Bone marrow (tissue), 2 donors: ENCODE data around the gene HLA-F.

Experiments
- DNase-seq, 2 donors: peaks; one replicate each; lab custom pipeline; 2025; lab: John Stamatoyannopoulos, UW

The HLA-F gene

DNA sequence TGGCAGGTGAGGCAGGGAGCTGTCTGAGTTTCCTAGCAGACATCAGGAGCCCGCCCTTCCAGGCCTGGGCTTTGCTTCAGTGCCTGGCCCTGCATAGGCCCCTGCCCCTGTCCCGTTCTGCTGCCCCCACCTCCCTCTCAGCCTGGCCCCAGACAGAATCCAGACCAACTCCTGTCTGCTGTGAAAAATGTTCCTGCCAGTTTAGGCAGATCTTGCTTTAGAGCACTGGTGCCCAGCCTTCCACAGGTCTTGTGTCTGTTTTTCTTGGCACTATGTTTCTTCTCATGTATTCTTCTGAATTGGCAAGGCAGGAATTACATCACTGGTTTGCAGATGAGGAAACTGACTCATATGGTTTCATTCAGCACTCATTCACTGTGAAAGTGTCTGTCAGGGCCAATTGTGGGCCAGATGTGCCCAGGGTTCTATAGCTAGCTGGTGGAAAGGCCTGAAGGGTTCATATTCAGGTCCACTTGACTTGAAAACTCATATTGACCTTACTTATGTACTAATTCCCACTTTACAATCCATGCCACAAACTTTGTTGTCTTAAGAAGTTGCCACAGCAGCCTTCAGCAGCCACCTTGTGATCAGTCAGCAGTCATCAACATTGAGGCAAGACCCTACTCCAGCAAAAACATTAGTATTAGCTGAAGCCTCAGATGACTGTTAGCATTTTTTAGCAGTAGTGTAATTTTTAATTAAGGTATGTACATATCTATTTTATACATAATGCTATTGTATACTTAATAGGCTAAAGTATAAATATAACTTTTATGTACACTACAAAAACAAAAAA is 40.5 kb downstream of the HLA-F start:
- DNase-seq, result no peak

GRCh38 chr6:29764422-29765196 is 41.4 kb downstream of the HLA-F start:
- no peak for DNase-seq

GRCh38 chr6:29769336-29769735 is 46.1 kb downstream of the HLA-F start:
- no peak for DNase-seq

- no peak for DNase-seq
These were observed 47.1 kb downstream of the HLA-F start for GRCh38 chr6:29770306-29770705.

GRCh38 chr6:29776684-29777083 is 53.5 kb downstream of the HLA-F start:
- DNase-seq, result no peak
